GM18909 (cell line): ENCODE data around the gene FBRSL1.

Experiments used
- ATAC-seq: cut with Tn5 transposase; IDR thresholded peaks from one replicate; pipeline ENCODE4 v1.9.1; 2021; ENCODE audit warnings: mild to moderate bottlenecking; ENCODE audit not compliant: unreplicated experiment, poor library complexity

FBRSL1 gene

DNA sequence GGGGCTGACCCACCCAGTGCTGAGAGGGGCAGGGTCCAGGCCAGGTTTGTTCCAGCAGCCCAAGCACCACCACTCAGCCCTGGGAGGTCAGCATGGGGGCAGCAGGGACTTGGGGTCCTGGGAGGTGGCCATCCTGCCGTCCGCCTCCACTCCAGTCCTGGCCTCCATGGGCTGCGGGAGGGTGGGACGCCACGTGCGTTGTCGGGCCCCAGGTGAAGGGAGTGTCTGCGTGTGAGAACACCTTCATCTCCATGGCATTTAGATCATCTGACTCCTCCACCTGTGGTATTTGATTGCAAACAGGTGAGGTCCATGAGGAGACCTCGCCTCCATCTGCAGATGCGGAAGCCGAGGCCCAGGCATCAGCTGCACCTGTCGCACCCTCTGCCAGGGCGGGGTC is 44.1 kb downstream of the FBRSL1 start:
- ATAC-seq: no peak

DNA sequence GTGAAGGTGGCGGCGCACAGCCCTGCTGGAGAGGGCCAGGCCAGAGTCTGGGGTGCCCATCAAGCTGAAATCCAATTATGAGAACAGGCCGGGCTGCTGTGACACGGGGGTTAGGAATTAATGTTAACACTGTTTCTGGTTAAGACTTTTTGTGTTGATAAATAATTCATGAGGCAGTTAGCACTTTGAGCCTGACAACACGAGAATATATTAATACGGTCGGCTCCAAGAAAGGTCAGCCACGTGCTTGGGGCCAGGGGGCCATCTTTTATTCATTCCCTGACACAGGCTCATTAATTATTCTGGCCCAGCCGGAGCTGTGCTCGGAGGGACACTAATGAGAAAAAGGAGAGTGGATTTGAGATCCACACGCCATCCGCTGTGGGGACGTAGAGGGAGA is 45.1 kb downstream of the FBRSL1 start:
- no peak for ATAC-seq

DNA sequence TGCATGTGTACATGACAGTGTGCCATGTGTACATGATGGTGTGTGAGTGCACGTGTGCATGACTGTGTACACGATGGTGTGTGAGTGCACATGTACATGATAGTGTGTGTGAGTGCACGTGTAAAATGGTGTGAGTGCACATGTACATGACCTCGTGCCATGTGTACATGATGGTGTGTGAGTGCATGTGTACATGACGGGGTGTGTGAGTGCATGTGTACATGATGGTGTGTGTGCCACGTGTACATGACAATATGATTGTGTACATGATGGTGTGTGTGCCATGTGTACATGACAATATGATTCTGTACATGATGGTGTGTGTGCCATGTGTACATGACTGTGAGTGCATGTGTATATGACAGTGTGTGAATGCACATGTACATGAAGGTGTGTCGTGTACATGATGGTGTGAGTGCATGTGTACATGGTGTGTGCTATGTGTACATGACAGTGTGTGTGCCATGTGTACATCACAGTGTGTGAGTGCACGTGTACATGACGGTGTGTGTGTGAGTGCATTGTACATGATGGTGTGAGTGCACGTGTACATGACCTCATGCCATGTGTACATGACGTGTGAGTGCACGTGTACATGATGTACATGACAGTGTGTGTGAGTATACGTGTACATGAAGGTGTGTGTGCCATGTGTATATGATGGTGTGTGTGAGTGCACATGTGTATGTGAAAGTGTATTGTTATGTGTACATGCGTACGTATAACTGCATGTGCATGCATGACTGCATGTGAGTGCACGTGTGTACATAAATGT is 46.3 kb downstream of the FBRSL1 start:
- no peak for ATAC-seq

DNA sequence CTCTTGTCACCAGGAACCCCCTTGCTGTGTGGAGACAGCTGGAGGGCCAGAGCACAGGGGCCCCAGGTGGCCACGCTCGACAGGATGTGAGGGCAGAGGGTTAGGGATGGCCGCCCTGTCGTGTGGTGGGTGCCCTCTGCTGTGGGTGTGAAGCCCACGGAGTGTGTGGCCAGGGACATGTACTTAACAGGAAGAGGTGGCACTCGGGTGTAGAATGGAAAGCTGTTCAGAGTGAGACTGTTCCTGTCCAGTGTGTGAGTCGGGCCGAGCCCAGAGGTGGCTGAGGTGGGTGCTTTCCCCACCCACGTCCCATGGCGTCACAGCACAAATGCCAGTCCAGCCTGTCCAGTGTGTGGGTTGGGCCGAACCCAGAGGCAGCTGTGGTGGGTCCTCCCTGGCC is 47.1 kb downstream of the FBRSL1 start:
- no peak for ATAC-seq

DNA sequence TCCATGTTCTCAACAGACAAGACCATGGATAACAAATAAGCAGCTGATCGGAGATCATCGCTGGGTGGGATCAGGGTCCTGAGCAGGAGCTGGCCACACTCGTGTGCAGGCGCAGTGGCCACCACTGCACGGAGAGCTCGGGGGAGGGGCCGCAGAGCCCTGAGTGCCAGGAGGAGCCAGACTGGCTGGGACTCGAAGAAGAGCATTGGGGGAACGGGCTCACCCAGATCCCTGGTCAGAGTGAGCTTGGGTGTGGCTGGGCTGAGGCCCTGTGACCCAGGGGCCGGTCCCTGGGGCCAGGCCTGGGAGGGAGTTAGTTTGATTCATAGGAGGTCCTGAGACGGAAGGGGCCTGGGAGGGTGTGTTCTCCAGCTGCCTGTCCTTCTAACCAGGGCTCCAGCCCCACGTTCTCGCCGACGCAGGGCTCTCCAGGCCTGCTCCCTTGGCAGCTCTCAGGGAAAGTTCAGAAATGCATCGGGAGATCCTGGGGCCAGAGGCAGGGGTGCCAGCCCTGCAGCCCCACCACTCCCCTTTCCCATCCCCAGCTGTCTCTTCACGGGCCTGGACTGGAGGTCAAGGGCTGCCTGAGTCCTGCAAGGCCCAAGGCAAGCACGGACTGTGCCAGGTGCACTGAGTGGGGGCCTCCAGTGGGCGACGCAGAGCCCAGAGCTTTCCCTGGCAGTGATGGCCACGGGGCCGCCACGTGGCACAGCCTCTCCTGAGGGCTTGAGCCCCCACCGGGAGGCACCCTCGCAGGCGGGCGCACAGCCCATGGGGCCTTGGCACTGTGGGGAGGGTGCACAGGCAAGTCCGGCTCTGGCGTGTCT is 48.1 kb downstream of the FBRSL1 start:
- ATAC-seq: no peak

DNA sequence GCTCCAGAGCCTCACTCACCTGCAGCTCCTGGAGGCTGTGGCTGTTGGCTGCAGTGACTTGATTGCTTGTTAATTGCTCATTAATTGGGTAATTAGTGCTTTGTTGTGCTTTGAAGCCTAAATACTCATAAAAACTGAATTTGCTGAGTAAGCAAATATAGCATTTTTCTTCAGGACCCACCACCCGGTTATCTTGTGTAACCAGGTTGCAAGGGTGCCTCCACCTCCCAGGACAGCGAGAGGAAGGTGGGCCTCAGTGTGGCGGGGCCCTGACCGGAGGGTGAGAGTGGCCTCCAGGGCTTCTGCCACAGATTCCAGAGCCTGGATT is 48.7 kb downstream of the FBRSL1 start:
- ATAC-seq: no peak

DNA sequence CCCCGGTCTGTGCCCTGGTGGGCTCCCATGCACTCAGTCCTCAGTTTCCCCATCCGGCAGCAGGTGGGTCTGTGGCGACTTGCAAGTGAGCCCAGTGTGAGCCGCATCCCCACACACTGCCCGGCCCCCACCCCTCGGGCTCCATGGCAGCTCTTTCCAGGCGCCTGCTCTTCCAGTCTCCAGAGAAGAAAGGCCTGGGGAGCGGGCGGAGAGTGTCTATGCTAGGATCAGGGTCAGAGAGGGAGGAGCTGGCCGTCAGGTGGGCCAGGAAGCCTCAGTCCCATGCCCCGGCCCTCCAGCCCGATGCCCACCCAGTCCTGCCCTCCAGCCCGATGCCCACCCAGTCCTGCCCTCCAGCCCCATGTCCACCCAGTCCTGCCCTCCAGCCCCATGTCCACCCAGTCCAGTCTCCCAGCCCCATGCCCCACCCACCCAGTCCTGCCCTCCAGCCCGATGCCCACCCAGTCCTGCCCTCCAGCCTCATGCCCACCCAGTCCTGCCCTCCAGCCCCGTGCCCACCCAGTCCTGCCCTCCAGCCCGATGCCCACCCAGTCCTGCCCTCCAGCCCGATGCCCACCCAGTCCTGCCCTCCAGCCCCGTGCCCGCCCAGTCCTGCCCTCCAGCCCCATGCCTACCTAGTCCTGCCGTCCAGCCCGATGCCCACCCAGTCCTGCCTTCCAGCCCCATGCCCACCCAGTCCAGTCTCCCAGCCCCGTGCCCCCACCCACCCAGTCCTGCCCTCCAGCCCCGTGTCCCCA is 49.2 kb downstream of the FBRSL1 start:
- no peak for ATAC-seq

DNA sequence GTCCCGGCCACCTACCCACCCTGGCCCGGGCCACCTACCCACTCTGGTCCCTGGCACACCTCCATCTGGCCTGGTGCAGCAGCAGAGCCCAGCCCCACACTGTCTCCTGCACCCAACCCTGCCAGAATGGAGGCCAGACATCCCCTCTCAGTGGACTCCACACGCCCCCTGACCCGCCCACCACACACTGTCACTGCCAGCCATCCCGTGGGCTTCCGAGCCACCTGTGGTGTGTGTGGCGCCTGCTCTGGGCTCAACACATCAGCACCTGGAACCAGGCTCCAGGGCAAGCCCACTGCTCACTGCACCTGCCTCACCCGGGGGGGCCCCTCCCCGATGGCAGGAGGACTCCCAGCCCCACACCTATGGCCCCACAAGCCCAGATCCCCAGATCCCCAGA is 50.5 kb downstream of the FBRSL1 start:
- no peak for ATAC-seq

DNA sequence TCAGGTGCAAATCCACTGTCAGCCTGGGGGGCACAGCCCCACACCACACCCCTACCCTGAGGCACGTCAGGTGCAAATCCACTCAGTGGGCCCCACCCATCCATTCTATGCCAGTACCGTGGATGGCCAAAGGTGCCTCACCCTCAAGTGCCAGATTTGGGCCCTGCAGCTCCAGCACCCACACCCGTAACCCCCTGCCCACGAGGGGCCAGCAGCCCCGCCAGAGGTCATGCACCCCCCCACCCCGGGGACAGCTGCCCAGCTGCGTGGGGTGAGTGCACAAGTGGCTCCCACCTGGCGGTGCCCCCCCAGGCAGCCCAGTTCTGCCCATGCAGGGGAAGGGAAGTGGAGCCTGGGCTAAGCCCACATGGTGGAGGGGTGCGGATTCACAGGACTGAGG is 51.2 kb downstream of the FBRSL1 start:
- no peak for ATAC-seq

DNA sequence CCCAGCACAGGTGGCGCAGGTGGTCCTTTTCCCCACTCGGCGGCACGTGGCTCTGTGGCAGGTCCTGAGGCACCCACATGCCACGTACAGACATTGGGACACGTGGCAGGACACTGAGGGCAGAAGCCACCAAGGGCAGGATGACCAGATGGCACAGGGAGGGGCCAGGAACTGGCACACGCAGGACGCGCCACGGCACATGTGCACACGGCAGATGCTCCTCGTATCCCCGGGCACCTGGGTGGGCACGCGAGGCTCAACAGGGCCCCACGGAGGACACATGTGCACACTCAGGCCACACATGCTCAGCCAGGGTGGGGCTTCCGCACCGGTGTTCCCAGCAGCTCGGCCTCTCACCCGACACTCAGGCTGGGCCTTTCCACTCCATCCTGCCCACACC is 52.0 kb downstream of the FBRSL1 start:
- ATAC-seq: no peak

DNA sequence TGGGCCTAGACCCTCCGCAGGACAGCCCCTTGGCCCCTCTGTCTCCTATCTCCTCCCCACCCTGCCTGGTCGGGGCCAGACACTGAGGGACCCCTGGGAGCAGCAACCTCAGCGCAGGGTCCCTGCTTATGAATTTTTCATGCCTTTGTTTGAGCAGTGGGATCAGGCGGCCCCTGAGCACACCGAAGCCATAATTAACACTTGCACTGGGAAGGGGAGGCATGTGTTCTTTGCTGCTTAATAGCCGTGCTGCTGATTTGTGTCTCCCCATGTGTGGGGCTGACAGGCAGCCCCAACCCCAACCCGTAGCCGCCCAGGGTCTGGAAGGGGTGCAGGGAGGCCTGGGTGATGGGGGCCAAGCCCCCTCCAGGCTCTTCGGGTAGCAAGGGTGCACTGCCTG is 52.7 kb downstream of the FBRSL1 start:
- no peak for ATAC-seq

DNA sequence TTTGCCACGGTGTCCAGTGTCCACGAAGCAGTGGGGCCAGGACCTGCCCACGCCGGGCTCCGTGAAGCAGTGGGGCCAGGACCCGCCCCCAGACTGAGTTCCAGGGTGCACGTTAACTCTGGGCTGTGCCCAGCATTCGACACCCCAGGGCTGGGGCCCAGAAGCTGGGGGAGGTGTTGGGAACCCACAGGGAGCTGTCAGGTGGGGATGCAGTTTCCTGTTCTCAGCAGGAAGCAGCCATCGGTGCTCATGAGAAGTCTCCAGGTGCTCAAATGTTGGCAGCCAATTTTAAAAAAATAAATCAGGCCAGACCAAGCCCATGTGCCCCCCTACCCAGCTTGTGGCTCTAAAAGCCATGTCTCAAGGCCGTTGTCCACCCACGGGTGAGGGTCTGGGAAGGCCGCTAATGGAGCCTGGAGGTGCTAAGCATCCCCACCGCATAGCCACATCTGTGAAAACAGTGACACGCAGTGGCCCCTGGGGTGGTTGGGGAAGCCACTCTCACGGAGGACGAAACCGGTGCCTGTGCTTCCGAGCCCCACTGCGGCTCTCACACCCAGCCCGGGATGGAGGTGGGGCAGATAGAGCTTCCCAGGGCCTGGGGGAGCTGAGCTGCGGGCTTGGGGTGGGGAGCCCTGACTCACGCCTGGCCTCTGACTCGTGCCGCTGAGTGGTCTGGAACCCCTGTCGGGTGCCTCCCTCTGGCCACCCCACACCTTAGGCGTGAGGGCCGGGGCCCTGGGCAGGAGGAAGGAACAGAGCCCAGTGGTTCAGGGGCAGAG is 53.5 kb downstream of the FBRSL1 start:
- no peak for ATAC-seq

DNA sequence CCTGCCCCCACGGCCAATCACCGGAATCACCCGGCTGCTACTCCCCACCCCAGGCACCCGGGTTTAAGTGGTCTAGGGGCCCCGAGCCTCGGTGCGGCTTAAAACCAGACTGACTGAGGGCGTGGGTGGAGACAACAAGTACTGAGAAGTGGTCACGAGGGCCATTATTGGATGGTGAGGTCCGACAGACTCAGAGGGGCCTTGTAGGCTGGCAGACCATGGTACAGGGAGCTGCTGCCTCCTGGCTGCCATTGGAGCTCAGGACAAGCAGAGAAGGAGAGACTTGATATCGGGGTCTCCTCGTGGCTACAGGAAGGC is 54.1 kb downstream of the FBRSL1 start:
- no peak for ATAC-seq

DNA sequence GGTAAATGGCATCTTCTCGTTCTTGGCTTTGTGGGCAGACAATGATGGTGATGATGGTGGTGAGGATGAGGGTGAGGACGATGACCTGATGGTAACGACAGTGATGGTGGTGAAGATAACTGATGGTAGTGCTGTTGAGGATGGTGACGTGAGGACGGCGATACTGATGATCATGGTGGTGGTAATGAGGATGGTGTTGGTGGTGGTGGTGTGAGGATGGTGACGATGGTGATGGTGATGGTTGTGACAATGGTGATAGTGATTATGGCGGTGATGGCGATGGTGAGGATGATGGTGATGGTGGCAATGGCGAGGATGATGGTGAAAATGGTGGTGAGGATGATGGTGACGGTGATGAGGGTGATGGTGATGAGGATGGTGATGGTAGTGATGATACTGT is 54.5 kb downstream of the FBRSL1 start:
- no peak for ATAC-seq

DNA sequence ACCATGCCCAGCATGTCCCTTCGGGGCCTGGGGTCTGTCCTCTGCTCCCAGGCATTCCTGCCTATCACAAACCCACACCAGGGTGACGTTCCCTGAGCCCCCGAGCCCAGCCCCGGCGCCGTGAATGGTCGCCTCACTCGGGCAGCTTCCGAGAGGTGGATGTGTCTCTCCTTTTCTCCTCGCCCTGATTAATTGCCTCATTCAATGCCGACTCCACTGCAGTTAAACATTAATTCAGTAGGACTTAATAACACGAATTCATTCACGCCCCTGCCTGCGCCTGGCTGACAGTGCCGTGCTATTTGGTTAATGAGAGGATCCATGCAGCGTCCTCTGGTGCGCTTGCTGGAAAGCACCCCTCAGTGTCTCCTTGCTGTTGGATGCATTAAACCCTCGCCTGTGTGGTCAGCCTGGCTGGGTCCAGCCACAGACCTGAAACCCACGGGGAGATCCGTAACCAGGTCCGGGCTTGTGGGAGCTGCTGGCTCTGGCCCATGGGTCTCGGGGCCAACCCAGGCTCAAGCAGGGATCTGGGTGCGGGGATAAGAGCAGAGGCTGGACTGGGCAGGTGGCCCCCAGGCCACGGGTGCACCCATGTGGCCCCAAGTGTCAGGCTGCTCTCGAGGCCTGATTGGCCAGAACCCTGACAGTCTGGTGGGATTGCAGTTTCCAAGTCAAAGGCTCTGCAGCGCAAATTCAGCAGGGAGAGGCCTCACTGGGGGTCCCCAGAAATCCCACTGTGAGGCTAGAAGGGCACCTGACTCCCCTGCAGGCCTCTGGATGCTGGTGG is 55.4 kb downstream of the FBRSL1 start:
- ATAC-seq: no peak

DNA sequence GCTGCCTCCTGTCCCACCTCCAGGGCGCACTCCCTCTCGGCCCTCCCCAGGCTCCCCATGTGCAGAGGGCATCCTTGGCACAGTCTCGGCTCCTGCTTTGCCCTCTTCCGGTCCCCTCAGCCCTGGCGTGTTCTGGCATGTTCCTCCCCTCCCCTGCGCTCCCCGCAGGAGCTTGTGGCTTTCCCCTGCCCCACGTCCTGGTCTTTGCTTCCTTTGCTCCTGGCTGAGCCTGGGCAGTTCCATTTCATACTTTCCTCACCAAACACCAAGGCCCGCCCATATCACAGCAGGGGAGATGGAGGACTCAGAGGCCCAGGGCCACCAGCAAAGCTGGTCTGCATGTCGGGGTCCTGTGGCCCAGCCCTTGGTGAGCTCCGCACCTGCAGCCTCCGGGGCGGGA is 56.0 kb downstream of the FBRSL1 start:
- no peak for ATAC-seq

DNA sequence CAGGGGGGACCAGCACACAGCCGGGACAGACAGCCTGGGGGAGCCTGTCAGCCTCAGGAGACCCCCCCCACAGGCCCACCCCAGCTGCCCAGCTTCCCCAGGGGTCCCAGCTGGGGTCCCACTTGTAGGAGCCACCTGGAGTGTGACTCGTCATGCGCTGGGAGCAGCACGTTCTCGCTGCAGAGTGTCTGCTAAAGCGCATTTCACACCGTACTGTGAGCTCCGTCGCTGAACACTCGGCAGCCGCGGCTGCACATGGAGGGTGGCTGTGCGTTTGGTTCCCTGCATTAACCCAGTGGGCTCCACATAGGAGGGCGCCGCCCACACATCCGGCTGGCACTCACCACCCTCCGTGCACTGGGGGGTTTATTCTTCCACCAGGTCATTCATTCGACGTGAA is 56.7 kb downstream of the FBRSL1 start:
- ATAC-seq: no peak

DNA sequence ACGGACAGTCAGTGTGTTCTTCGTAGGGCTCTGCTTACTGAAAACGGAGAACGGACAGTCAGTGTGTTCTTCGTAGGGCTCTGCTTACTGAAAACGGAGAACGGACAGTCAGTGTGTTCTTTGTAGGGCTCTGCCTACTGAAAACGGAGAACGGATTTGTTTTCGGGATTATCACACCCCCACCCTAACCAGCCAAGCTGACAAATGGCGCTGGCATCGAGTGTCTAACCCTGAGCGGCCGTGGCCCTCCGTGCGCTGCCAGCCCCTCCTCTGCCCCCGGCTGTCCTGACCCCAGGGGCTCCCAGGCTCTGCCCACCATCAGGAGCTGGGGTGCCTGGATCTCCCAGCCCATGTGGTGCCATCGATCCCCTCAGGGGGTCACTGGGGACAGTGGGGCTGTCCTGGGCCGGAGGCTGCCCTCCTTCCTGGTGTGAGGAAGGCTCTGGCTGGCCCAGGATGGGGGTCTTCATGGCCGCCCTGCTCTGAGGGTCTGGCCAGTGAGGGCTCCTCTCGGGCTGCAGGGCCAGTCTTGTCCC is 57.3 kb downstream of the FBRSL1 start:
- ATAC-seq: no peak

DNA sequence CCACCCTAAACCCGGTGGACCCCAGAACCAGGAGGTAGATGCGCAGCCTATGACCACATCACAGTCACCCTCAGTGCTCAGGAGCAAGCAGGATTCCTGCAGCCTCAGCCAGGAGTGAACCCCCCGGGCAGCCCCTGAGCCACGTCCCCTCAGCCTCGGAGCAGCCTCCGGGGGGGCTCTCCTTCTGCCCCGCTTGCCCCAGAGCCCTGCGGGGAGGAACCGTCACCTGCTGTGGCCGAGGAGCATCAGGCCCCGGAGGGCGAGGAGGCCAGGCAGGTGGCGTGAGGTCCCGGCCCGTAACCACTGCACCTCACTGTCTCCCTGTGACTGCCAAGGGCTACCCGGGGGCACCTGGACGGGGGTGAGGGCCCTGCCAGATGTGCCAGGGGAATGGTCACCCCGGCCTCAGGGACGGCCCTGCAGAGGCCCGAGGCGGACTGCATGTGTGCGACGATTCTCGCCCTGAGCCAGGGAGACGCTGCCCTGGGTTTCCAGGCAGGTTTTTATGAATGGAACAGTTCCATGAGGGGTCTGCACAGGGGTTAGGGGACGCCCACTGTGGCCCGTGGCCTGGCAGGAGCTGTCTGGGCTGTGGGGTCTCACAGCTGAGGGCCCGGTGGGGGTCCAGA is 58.6 kb downstream of the FBRSL1 start:
- ATAC-seq: no peak
